Measurements from ENCODE around the gene GPX7. TPM values are rescaled to one million over a fixed set of nuclear protein-coding genes. Genes with fewer than 3 reads are reported as not detected.

Gene GPX7
- 66.4 and 94.1 TPM in 2 replicates for total RNA-seq

GRCh38 chr1:52601991-52602855 is at the start of gene GPX7:
TSS of gene GPX7 (plus strand) at chr1:52602371. CDS start at chr1:52602410, 39 bp downstream.

DNA sequence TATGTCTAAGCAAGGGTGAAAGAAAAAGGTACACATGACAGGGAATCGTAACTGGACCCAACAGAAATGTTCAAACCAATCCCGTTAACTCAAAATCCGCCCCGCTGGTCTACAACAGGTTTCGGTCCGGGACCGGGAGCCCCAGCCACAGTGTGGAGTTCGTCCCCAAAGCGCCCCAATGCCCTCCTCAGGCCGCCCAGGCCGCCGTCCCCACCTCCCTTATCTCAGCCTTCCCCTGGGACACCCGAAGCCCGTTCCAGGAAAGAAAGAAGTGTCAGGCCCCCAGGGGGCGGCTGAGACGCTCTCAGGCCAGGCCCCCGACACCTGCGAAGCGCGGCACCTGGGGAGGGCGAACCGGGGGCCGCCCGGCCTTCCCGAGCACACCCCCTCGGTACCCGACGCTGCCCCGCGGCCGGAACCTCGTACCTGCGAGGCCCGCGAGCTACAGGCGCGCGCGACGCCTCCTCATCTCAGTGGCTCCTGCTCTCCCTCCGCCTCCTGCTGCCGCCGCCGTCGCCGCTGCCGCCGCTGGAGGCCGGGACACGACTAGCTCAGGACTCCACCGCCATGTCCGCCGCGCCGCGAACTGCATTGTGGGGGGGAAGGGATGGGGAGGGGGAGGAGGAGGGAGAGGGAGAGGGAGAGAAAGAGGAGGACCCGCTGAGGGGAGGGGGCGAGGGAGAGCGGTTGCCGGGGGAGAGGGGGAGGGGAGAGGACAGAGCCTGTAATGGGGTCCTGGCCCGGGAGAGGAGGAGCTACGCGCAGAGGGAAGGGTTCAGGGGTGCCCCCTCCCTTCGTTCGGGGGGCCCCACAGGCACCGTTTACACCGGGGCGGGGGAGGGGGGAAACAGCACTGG is 49.4 kb upstream of the GPX7 start, which contains the start of gene TUT4:
TUT4 (minus strand) TSS at position 588 of the 857 bp plus-strand sequence. CDS start 26,812 bp downstream, outside the sequence.

DNA sequence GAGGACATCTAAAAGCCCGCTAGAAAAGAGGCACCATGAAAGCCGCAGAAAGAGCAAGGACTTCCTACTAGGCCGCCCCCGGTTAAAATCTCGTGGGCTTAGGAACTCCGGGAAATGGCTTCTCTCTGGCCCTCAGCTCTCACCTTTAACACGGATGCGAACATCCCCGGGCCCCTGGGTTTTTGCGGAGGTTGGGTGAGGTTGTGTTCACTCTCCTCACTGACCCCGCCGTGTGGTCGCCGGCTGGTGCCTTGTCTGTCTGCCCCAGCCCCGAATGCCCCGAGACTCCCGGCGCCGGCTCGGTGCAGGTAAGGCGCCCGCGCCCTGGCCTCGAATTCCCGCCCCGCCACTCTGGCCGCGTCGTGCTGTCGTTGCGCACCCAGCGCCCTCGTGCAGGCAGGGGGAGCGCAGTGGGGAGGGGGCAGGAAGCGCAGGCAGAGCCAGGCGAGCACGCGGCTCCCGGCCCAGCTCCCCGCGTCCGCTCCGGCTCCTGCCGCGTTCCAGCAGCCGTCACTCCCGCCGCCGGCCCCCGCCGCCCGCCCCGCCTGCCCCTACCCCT is 30.6 kb downstream of the GPX7 start, which contains the start of gene SHISAL2A:
SHISAL2A (plus strand) TSS at position 437 of the 559 bp plus-strand sequence. CDS start 326 bp downstream, outside the sequence.

Other genes starting within 250 kb of the GPX7 start
- 45.5 and 46.2 TPM in 2 replicates for gene CC2D1B, start 236.2 kb upstream of the GPX7 start, total RNA-seq
- gene ORC1, start 197.9 kb upstream of the GPX7 start, total RNA-seq, result 0.81 and 0.97 TPM in 2 replicates
- gene PRPF38A, start 197.8 kb upstream of the GPX7 start, total RNA-seq, result 7.9 and 11.7 TPM in 2 replicates
- 32.1 and 44.9 TPM in 2 replicates for gene TUT4, start 49.3 kb upstream of the GPX7 start, total RNA-seq
- gene SHISAL2A, start 30.8 kb downstream of the GPX7 start, total RNA-seq, result 0.16 TPM in 1 of 2 replicates, not detected in the other
- gene COA7, start 96.0 kb downstream of the GPX7 start, total RNA-seq, result 17.6 and 19.5 TPM in 2 replicates
- 66.4 and 83.2 TPM in 2 replicates for gene ZYG11B, start 124.1 kb downstream of the GPX7 start, total RNA-seq
- 1.8 and 2.1 TPM in 2 replicates for gene ZYG11A, start 240.4 kb downstream of the GPX7 start, total RNA-seq

Measured in hair follicle dermal papilla cell (primary cell).